HEK293 (cell line): ENCODE measurements around the gene OPCML.

Source experiments
- ATF2 ChIP-seq: fragments of 450-650 bp; formaldehyde crosslinking; IDR thresholded peaks from 2 replicates; pipeline ENCODE4 v1.5.1; 2016; ENCODE audit warnings: missing biosample characterization, missing genetic modification characterization, low read depth
- ZNF561 ChIP-seq: fragments of 450-650 bp; IDR thresholded peaks from 2 replicates; pipeline ENCODE4 v1.5.1; 2018; ENCODE audit warnings: missing biosample characterization, missing genetic modification characterization, borderline replicate concordance
- TF ChIP-seq, protein P1 (sequence below): fragments of 450-650 bp; formaldehyde crosslinking; IDR thresholded peaks from 2 replicates; pipeline ENCODE4 v1.5.1; 2016; ENCODE audit warnings: missing biosample characterization, missing genetic modification characterization
- TF ChIP-seq, protein P2 (sequence below): fragments of 450-650 bp; formaldehyde crosslinking; IDR thresholded peaks from 2 replicates; pipeline ENCODE4 v1.5.1; 2016; ENCODE audit warnings: missing biosample characterization, missing genetic modification characterization

- TF ChIP-seq, protein P1, sequence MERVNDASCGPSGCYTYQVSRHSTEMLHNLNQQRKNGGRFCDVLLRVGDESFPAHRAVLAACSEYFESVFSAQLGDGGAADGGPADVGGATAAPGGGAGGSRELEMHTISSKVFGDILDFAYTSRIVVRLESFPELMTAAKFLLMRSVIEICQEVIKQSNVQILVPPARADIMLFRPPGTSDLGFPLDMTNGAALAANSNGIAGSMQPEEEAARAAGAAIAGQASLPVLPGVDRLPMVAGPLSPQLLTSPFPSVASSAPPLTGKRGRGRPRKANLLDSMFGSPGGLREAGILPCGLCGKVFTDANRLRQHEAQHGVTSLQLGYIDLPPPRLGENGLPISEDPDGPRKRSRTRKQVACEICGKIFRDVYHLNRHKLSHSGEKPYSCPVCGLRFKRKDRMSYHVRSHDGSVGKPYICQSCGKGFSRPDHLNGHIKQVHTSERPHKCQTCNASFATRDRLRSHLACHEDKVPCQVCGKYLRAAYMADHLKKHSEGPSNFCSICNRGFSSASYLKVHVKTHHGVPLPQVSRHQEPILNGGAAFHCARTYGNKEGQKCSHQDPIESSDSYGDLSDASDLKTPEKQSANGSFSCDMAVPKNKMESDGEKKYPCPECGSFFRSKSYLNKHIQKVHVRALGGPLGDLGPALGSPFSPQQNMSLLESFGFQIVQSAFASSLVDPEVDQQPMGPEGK (tag by site-specific recombination): no peak
- no peak for TF ChIP-seq ZNF561 (tag by site-specific recombination)
- TF ChIP-seq ATF2 (tag by site-specific recombination): no peak
- TF ChIP-seq, protein P2, sequence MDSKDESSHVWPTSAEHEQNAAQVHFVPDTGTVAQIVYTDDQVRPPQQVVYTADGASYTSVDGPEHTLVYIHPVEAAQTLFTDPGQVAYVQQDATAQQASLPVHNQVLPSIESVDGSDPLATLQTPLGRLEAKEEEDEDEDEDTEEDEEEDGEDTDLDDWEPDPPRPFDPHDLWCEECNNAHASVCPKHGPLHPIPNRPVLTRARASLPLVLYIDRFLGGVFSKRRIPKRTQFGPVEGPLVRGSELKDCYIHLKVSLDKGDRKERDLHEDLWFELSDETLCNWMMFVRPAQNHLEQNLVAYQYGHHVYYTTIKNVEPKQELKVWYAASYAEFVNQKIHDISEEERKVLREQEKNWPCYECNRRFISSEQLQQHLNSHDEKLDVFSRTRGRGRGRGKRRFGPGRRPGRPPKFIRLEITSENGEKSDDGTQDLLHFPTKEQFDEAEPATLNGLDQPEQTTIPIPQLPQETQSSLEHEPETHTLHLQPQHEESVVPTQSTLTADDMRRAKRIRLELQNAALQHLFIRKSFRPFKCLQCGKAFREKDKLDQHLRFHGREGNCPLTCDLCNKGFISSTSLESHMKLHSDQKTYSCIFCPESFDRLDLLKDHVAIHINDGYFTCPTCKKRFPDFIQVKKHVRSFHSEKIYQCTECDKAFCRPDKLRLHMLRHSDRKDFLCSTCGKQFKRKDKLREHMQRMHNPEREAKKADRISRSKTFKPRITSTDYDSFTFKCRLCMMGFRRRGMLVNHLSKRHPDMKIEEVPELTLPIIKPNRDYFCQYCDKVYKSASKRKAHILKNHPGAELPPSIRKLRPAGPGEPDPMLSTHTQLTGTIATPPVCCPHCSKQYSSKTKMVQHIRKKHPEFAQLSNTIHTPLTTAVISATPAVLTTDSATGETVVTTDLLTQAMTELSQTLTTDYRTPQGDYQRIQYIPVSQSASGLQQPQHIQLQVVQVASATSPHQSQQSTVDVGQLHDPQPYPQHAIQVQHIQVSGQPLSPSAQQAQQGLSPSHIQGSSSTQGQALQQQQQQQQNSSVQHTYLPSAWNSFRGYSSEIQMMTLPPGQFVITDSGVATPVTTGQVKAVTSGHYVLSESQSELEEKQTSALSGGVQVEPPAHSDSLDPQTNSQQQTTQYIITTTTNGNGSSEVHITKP: no peak
Measured at GRCh38 chr11:133577403-133577802, 45.1 kb upstream of the OPCML start.
